Uterus (tissue), 2 donors: ENCODE measurements around the gene BBS5.
"Not testable (repeated sequence)": the region's sequence is repeated elsewhere in the genome, so short reads cannot be mapped to it uniquely, and the experiment has no call there.

ENCODE experiments used
- POLR2A ChIP-seq, 2 donors: fragments of 450-650 bp; IDR thresholded peaks; one replicate each; pipeline ENCODE4 v1.6.1; 2016; ENCODE audit warnings: antibody characterized with exemption in 2 of 2, mild to moderate bottlenecking in 1 of 2, moderate library complexity in 1 of 2
- TF ChIP-seq, protein P1 (sequence below), 4 experiments: fragments of 200-600 bp in 2 of 4; fragments of 450-650 bp in 2 of 4; sonication (generic) in 2 of 4; IDR thresholded peaks; one replicate each; pipeline ENCODE4 v1.5.1; 2016 to 2019; ENCODE audit warnings: antibody characterized with exemption in 4 of 4, mild to moderate bottlenecking in 2 of 4, moderate library complexity in 1 of 4

DNA sequence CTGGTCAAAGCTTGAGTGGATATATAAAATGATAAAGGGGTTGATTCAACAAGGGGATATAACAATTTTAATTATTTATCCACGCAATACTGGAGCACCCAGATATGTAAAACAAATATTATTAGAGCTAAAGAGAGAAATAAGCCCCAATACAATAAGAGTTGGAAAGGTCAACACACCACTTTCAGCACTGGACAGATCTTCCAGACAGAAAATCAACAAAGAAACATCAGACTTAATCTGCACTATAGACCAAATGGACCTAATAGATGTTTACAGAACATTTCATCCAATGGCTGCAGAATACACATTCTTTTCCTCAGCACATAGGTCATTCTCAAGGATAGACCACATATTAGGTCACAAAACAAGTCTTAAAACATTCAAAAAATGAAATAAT, 45.1 kb upstream of the BBS5 start:
- not testable (repeated sequence) for TF ChIP-seq POLR2A (IDR thresholded peaks at IDR 0.05)
- TF ChIP-seq, protein P1, sequence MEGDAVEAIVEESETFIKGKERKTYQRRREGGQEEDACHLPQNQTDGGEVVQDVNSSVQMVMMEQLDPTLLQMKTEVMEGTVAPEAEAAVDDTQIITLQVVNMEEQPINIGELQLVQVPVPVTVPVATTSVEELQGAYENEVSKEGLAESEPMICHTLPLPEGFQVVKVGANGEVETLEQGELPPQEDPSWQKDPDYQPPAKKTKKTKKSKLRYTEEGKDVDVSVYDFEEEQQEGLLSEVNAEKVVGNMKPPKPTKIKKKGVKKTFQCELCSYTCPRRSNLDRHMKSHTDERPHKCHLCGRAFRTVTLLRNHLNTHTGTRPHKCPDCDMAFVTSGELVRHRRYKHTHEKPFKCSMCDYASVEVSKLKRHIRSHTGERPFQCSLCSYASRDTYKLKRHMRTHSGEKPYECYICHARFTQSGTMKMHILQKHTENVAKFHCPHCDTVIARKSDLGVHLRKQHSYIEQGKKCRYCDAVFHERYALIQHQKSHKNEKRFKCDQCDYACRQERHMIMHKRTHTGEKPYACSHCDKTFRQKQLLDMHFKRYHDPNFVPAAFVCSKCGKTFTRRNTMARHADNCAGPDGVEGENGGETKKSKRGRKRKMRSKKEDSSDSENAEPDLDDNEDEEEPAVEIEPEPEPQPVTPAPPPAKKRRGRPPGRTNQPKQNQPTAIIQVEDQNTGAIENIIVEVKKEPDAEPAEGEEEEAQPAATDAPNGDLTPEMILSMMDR (IDR thresholded peaks at IDR 0.05), result not testable (repeated sequence)
